ENCODE results near the gene MRPS17. TPM values are rescaled to one million over a fixed set of nuclear protein-coding genes. Genes with fewer than 3 reads are reported as not detected.

The MRPS17 gene
- total and polyA plus RNA-seq, 2 donors (not counting 1 experiment from before 2014, with no cell fraction given) = 4.2 to 13.0 TPM

- peak overlapping the region; percentile 91 for H3K4me3 Mint-ChIP-seq
- POLR2A ChIA-PET = interaction anchor here (0.5 to 1.4 kb wide), 4 partner anchors 100 to 599 kb away, joined by 3 to 6 read pairs (median 4); no protein-coding TSS in a partner anchor
- WGBS (ENCODE audit: insufficient coverage) = under 1% methylated on average over 11 of the region's 14 CpGs
- peaks cover 39% of the 10 kb centered on the region for H3K4me1 Mint-ChIP-seq
- CTCF ChIA-PET = interaction anchor here (0.7 to 3.1 kb wide), 4 partner anchors 10 to 323 kb away, joined by 3 to 25 read pairs (median 8); partner anchors contain the start of genes CCT6A and PSPH
- H3K79me2 ChIP-seq (ENCODE audit: control insufficient read depth, insufficient read depth, low read length) = peaks cover 58% of the 10 kb centered on the region
- ATAC-seq (ENCODE audit: low read depth) (no peak), DNase-seq (no peak)
- H3K9ac ChIP-seq (ENCODE audit: low read length) = peak overlapping the region; percentile 68
- peak overlapping the region; percentile 56 to 88 for H3K27ac ChIP-seq (ENCODE audit: low read length in 2 of 2)
- peaks cover 15% of the 10 kb centered on the region for H4K20me1 ChIP-seq (ENCODE audit: control insufficient read depth, insufficient read depth, low read length, poor library complexity, severe bottlenecking)
- TF ChIP-seq EZH2 (IDR thresholded peaks at IDR 0.05; ENCODE audit: borderline replicate concordance, insufficient read depth, low read depth, low read length, poor library complexity, severe bottlenecking) (no peak), CTCF (IDR thresholded peaks at IDR 0.05) (no peak)
- H3K9me3 Mint-ChIP-seq (ENCODE audit: insufficient read depth) = no peaks in the 10 kb centered on the region
- H3K36me3 ChIP-seq (replicated peaks in 1 of 2; ENCODE audit: control extremely low read depth in 1 of 2, control insufficient read depth in 1 of 2, extremely low read depth in 1 of 2, insufficient read depth in 2 of 2, low read length in 1 of 2) = peaks cover 0 to 2% of the 10 kb centered on the region in 2 experiments
- no peaks in the 10 kb centered on the region for H3K27me3 Mint-ChIP-seq
- H2AFZ ChIP-seq (ENCODE audit: insufficient read depth, low read depth, low read length, poor library complexity, severe bottlenecking) = peak overlapping the region; percentile 84
- no peaks in the 10 kb centered on the region for H3K27me3 ChIP-seq (replicated peaks in 1 of 4; ENCODE audit: control extremely low read depth in 1 of 4, control insufficient read depth in 3 of 4, insufficient read depth in 4 of 4, low read length in 3 of 4)
- peak overlapping the region; percentile 35 to 64 (median 55) for H3K4me3 ChIP-seq (ENCODE audit: control extremely low read depth in 1 of 5, extremely low read depth in 1 of 5, insufficient read depth in 1 of 5, low read depth in 2 of 5, low read length in 4 of 5)
- peak overlapping the region; percentile 93 for H3K27ac Mint-ChIP-seq
- H3K4me1 ChIP-seq (ENCODE audit: control insufficient read depth in 2 of 2, insufficient read depth in 2 of 2, low read length in 2 of 2) = peaks cover 8 to 16% of the 10 kb centered on the region in 2 donors
- H3K9me3 ChIP-seq (ENCODE audit: control extremely low read depth in 1 of 3, control insufficient read depth in 2 of 3, insufficient read depth in 1 of 3, low read length in 2 of 3) = no peaks in the 10 kb centered on the region
- peak overlapping the region; percentile 83 for H3K4me2 ChIP-seq (replicated peaks; ENCODE audit: low read depth, low read length, poor library complexity, severe bottlenecking)
- intact Hi-C loops (cut with micrococcal nuclease) = loop anchor here (2.0 kb wide), 2 partner anchors 78 to 1206 kb away; partner anchors contain the start of genes SEC61G and ZNF713
Observed at GRCh38 chr7:55965100-55965470, 13.4 kb downstream of the MRPS17 start.

GRCh38 chr7:55965805-55966421 is 14.2 kb downstream of the MRPS17 start:
- H3K27me3 Mint-ChIP-seq = no peaks in the 10 kb centered on the region
- H3K27ac Mint-ChIP-seq = peak overlapping the region; percentile 5
- intact Hi-C loops (cut with micrococcal nuclease) = loop anchor here (2.0 kb wide), 2 partner anchors 79 to 1207 kb away; partner anchors contain the start of genes SEC61G and ZNF713
- no peak for ATAC-seq (ENCODE audit: low read depth)
- no peaks in the 10 kb centered on the region for H3K9me3 Mint-ChIP-seq (ENCODE audit: insufficient read depth)
- Histone ChIP-seq H3K79me2 (ENCODE audit: control insufficient read depth, insufficient read depth, low read length) (peaks cover 66% of the 10 kb centered on the region), H3K27ac (ENCODE audit: low read length in 2 of 2) (peak overlapping the region in 1 of 2 donors; percentile 40), H3K4me1 (ENCODE audit: control insufficient read depth in 2 of 2, insufficient read depth in 2 of 2, low read length in 2 of 2) (peaks cover 8 to 16% of the 10 kb centered on the region in 2 donors), H3K4me3 (ENCODE audit: control extremely low read depth in 1 of 5, extremely low read depth in 1 of 5, insufficient read depth in 1 of 5, low read depth in 2 of 5, low read length in 4 of 5) (no peak overlapping the region), H3K36me3 (replicated peaks in 1 of 2; ENCODE audit: control extremely low read depth in 1 of 2, control insufficient read depth in 1 of 2, extremely low read depth in 1 of 2, insufficient read depth in 2 of 2, low read length in 1 of 2) (peaks cover 2 to 3% of the 10 kb centered on the region in 2 experiments), H3K9me3 (ENCODE audit: control extremely low read depth in 1 of 3, control insufficient read depth in 2 of 3, insufficient read depth in 1 of 3, low read length in 2 of 3) (no peaks in the 10 kb centered on the region), H4K20me1 (ENCODE audit: control insufficient read depth, insufficient read depth, low read length, poor library complexity, severe bottlenecking) (peaks cover 19% of the 10 kb centered on the region), H3K9ac (ENCODE audit: low read length) (no peak overlapping the region), H2AFZ (ENCODE audit: insufficient read depth, low read depth, low read length, poor library complexity, severe bottlenecking) (no peak overlapping the region), H3K4me2 (replicated peaks; ENCODE audit: low read depth, low read length, poor library complexity, severe bottlenecking) (no peak overlapping the region), H3K27me3 (replicated peaks in 1 of 4; ENCODE audit: control extremely low read depth in 1 of 4, control insufficient read depth in 3 of 4, insufficient read depth in 4 of 4, low read length in 3 of 4) (no peaks in the 10 kb centered on the region)
- 100% methylated on average over 11 of the region's 13 CpGs for WGBS (ENCODE audit: insufficient coverage)
- ChIA-PET POLR2A (interaction anchor here (0.9 kb wide), 1 partner anchor 142 kb away, joined by 4 read pairs; no protein-coding TSS in a partner anchor), CTCF (no interaction called here)
- H3K4me1 Mint-ChIP-seq = peaks cover 45% of the 10 kb centered on the region
- no peak for DNase-seq
- H3K4me3 Mint-ChIP-seq = peak overlapping the region; percentile 59
- no peak for TF ChIP-seq EZH2 (IDR thresholded peaks at IDR 0.05; ENCODE audit: borderline replicate concordance, insufficient read depth, low read depth, low read length, poor library complexity, severe bottlenecking)
- no peak for TF ChIP-seq CTCF (IDR thresholded peaks at IDR 0.05)
